Mononuclear cell (primary cell): ENCODE results near the gene DSG2. TPM values are rescaled to one million over a fixed set of nuclear protein-coding genes. Genes with fewer than 3 reads are reported as not detected.
A peak's percentile ranks its signal among the peaks of the same experiment; 100 is the strongest.

Experiments
- H3K27me3 ChIP-seq: 2 replicates; pipeline ENCODE4 v1.6.0; 2011; ENCODE audit warnings: low read length, control low read depth; ENCODE audit not compliant: insufficient read depth
- H3K4me1 ChIP-seq: 2 replicates; pipeline ENCODE4 v1.5.1; 2011; ENCODE audit warnings: mild to moderate bottlenecking, low read length, control low read depth; ENCODE audit not compliant: insufficient read depth
- H3K4me3 ChIP-seq: 2 replicates; pipeline ENCODE4 v1.5.1; 2011; ENCODE audit warnings: mild to moderate bottlenecking, low read length, moderate library complexity
- H3K9me3 ChIP-seq: 2 replicates; pipeline ENCODE4 v1.5.1; 2011; ENCODE audit warnings: low read depth, mild to moderate bottlenecking, control low read depth, low read length
- total RNA-seq: library from RNA; depleted of rRNA; stranded (reverse); fragments of >200 nt; gene quantifications from one replicate; pipeline ENCODE4 v1.2.3, GENCODE V29; 2012

DSG2 gene
- total RNA-seq: 0.21 TPM

DNA sequence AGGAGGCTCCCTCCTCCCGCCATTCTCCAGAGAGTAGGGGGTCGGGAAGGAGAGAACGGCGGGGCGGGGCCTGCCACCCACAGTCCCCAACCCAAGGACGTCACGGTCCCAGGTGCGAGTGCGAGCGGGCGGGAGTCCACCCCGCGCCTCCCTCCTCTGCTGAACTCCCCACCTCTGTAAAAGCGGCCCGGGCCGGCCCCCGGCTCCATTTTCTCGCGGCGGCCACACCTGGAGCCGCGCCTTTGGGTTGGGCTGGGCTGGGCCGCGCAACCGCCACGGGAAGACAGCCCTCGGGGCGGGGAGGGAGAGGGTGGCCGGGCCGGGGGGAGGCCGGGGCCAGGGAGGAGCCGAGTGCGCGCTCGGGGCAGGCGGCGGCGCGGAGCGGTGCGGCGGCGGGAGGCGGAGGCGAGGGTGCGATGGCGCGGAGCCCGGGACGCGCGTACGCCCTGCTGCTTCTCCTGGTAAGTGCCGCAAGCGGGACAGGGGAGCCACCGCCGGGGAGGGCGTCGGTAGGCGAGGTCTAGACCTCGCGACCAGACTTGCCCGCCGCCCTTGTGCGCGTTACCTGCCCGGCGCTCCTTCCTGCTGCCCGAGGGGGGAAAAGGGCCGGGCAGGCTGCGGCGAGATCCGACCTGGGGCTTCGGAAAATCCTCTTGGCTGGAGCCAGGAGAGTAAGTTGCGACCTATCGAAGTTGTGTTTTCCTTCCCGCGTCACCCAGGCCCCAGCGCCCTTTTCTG lies at the start of gene DSG2:
TSS of gene DSG2 (plus strand) at position 342 of the 738 bp plus-strand sequence. CDS start at position 417, 75 bp downstream.
- Histone ChIP-seq H3K4me1 (peaks cover 10% of the 10 kb centered on the region), H3K4me3 (peak within 1 kb of the TSS; percentile 15), H3K27me3 (peaks cover 45% of the 10 kb centered on the region), H3K9me3 (no peaks in the 10 kb centered on the region)

DNA sequence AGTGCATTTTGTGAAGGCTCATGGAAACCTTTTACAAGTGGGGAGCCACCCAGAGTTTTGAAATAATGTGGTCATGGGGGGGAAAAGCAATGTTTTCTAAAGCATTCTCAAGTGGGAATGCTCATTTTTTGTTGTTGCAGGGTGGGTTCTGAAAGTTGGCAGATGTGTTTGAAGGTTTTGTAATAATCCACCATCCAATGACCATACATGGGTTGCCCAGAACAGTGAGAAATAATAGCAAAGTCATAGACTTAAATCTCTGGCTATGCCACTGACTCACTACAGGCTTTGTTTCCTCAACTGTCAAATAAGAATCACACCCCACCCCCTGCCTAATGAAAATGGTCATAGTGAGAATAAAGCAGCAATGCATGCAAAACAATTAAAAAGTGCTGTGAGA lies 47.6 kb upstream of the DSG2 start:
- no peaks in the 10 kb centered on the region for H3K9me3 ChIP-seq
- H3K4me1 ChIP-seq: no peaks in the 10 kb centered on the region
- H3K4me3 ChIP-seq: no peak overlapping the region
- H3K27me3 ChIP-seq: no peaks in the 10 kb centered on the region

DNA sequence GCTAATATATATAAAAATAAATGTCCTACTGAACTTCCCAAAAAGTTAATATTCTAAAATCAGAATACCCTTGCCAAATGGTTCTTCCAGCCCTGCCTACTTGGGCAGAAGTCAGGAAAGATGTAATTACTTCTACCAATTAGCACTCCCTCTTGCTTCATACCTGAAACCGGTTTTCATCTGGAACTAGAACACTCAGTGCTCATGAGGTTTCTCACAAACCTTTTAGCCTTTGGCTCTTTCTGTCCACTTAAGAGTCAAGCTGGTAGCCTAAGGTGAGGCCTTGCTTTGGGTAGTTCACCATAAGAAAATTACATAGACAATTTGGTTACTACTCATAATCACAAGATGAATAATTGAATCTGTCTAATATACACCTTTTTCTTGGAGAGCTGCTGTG lies 46.4 kb upstream of the DSG2 start:
- no peaks in the 10 kb centered on the region for H3K4me1 ChIP-seq
- H3K9me3 ChIP-seq: no peaks in the 10 kb centered on the region
- no peak overlapping the region for H3K4me3 ChIP-seq
- H3K27me3 ChIP-seq: no peaks in the 10 kb centered on the region

DNA sequence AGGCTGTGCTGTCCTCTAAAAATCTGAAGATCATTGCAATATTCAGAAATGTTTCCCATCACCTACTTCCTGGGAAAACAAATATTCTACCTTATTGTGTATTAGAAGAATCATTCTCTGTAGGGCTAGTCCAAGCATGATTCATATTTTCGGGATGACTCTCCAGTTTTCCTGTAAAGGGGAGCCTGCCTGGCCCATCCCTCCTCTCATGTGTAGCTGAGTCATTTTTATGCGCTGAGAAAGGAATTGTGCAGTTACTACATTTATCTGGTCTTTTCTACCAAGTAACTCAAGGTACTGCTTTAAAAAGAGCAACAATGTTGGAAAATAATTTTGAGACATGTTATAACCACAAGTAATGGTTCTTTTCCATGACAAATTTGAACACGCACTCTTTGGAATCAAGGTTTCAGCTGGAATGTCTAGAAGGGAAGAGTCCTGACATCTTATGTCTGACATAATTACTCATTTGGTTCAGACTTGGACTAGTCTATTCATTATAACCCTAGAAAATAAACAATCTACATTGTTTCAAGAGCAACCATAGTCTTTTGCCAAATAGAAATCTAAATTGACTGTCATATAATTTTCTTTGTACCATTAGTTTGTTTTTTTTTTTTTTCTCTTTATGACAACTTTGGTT lies 43.8 kb upstream of the DSG2 start:
- H3K4me1 ChIP-seq: no peaks in the 10 kb centered on the region
- H3K9me3 ChIP-seq: no peaks in the 10 kb centered on the region
- H3K4me3 ChIP-seq: no peak overlapping the region
- H3K27me3 ChIP-seq: no peaks in the 10 kb centered on the region

DNA sequence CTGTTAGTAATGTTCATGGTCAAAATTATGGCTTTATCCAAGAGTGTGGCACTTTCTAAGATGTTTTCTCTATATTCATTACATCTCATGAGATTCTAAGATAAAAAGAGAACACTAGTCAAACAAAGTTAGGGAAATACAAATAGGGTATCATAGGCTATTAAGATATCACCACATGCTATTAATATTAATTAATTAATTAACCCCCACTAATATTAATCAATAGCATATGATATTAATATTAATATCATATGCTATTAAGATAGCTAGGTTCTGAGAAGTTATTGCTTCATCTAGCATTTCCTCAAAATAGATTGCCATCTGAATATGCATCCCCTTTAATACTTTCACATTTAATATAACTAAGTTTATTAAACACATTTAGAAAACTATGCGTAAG lies 28.3 kb upstream of the DSG2 start:
- Histone ChIP-seq H3K27me3 (no peaks in the 10 kb centered on the region), H3K9me3 (no peaks in the 10 kb centered on the region), H3K4me3 (no peak overlapping the region), H3K4me1 (no peaks in the 10 kb centered on the region)

DNA sequence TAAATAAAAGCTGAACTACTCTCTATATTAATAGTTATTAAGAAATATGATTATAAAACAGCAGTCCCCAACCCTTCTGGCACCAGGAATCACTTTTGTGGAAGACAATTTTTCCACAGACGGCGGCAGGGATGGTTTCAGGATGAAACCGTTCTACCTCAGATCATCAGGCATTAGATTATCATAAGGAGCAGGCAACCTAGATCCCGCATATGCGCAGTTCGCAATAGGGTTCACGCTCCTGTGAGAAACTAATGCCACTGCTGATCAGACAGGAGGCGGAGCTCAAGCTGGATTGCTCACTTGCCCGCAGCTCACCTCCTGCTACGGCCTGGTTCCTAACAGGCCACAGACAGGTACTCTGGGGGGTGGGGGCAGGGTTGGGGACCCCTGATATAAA lies 19.3 kb upstream of the DSG2 start:
- Histone ChIP-seq H3K9me3 (no peaks in the 10 kb centered on the region), H3K4me1 (no peaks in the 10 kb centered on the region), H3K27me3 (no peaks in the 10 kb centered on the region), H3K4me3 (no peak overlapping the region)

DNA sequence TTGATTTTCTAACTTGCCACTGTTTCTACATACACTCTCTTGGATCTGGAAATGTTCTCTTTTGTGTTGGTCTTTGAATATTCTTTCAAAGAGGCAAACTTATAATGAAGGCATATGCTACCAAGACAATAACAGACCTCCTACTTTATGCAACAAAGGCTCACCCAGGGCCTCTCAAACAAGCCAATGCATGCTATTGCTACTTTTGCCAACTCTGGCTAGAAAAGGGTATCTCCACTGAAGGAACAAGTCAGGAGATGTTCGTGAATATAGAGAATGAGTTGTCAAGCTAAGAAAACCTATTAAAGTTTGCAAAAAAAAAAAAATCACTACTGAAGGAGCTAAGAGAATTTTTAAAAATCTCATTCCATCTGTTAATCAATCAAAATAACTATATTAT lies 15.9 kb upstream of the DSG2 start:
- H3K27me3 ChIP-seq: no peaks in the 10 kb centered on the region
- H3K9me3 ChIP-seq: no peaks in the 10 kb centered on the region
- H3K4me3 ChIP-seq: no peak overlapping the region
- no peaks in the 10 kb centered on the region for H3K4me1 ChIP-seq

DNA sequence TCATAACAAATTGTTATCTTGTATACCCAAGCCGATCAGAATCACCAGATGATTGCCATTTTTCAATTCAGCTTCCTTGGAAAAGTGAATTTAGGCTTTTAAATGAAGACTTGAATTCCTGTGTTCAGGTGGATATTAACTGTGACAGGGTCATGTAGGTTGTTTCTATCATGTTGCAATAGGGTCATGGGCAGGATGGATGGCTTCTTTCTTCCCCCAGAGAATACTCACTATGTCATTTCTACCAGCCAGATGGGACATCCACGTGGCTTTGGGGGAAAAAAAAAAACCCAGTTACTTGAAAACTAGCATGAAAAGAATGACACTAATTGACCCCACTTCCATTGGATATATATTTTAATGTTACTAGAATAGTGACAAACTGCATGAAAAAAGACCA lies 14.6 kb upstream of the DSG2 start:
- H3K4me1 ChIP-seq: no peaks in the 10 kb centered on the region
- no peak overlapping the region for H3K4me3 ChIP-seq
- no peaks in the 10 kb centered on the region for H3K9me3 ChIP-seq
- H3K27me3 ChIP-seq: no peaks in the 10 kb centered on the region

DNA sequence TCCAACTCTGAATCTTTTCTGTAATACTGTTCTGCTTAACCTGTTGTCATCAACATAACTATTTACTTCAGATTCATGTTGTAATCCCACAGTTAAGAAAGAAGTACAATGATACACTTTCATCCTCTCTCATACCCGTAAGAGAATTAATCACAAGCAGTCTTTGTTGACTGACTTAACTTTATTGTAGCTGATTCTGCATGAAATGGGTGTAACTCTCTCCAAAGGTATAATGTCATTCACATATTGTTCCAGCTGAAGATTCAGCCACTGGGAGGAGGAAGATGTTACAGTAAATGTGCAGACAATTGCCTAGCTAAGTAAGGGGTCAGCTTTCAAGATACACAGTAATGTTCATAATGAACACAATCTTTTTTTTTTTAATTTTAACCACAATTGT lies 13.5 kb upstream of the DSG2 start:
- Histone ChIP-seq H3K27me3 (no peaks in the 10 kb centered on the region), H3K4me1 (no peaks in the 10 kb centered on the region), H3K4me3 (no peak overlapping the region)

DNA sequence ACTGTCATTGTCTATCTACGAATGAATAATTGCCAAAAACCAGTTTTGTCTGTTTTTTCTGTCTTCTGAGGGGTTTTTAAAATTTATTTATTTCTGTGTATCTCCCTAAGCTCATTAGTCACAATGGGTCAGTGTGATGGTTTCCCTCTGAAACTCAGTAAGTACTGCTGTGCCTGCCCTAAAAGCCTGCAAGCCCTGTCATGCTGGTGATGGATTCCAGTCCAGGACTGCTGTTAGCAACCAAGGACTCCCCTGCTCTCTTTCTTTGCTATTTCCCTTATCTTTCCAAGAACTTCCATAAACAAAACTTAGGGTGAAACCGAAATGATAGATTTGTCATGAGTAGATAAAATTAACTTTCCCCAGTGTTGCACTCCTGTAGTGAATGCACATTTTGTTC lies 11.8 kb upstream of the DSG2 start:
- H3K27me3 ChIP-seq: no peaks in the 10 kb centered on the region
- no peaks in the 10 kb centered on the region for H3K4me1 ChIP-seq
- H3K4me3 ChIP-seq: no peak overlapping the region
- H3K9me3 ChIP-seq: no peaks in the 10 kb centered on the region

More for the DNA sequence above, 13.5 kb upstream of the DSG2 start:
- no peaks in the 10 kb centered on the region for H3K9me3 ChIP-seq

DNA sequence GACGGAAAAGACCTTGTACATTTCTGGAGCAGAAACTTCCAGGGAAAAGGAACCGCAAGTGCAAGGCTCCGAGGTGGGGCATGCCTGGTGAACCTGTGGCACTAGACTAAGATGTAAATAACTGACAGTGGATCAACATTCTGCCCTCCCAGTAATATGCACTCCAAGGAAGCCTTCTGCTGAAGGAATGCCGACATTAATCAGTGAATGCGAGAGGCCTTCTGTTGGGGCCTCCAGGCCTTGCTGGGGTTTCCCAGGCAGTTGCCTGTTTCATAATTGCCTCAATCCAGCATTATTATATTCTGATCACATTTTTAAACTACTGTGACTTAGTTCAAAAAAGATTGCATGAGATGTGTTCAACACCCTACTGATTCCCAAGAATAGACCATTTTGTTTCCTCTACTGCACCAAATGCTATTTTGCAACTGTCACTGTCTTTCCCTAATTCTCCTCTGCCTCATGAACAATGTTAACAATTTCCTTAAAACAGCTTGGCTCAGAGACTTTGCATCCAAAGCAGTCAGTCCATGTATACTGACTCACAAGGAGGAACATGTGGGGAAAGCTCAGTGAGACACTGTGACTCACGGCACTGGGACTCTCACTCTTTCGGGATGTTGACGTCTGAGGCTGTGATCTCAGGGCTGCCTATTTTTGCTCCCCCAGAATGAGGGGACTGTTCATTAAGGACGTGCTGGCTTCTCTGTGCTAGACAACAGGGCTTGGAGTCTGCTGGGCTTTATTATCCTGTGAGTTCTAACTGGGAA lies 10.5 kb upstream of the DSG2 start:
- no peaks in the 10 kb centered on the region for H3K4me1 ChIP-seq
- H3K9me3 ChIP-seq: no peaks in the 10 kb centered on the region
- H3K27me3 ChIP-seq: no peaks in the 10 kb centered on the region
- H3K4me3 ChIP-seq: no peak overlapping the region

DNA sequence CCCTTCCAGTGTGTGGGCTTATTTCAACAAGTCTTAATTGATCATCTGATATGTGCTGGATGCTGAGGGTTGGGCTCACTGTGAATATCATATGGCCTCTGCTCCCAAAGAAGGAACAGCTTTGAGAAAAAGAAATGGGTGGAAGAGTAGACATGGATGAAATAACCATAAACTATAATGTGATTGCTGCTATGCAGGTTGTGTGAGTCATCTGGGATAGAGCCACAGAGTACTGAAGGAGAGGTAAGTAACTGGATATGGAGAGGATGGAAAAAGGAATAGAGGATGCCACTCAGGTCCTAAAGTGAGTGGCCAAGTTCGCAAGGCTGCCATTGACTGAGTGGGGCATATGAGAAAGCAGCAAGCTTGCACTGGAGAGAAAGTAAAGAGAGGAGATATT lies 8.7 kb upstream of the DSG2 start:
- Histone ChIP-seq H3K9me3 (no peaks in the 10 kb centered on the region), H3K27me3 (no peaks in the 10 kb centered on the region), H3K4me3 (no peak overlapping the region), H3K4me1 (no peaks in the 10 kb centered on the region)

DNA sequence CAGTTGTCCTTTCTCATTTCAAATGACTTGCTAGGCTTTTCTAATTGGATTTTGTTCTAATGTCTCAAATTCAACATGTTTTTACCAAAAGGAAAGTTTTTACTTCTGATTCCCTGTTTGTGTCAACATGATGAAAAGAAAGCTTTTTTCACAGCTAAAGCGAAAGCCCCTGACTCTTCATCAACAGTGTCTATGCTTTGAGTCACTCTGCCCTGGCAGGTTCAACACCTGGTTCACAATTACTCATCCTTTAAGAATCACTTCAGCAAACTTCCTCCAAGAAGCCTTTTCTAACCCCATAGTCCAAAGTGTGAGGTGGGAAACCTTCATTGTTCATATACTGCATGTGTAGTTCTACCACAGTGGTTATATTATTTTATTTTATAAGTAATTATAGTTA lies 7.6 kb upstream of the DSG2 start:
- Histone ChIP-seq H3K27me3 (no peaks in the 10 kb centered on the region), H3K9me3 (no peaks in the 10 kb centered on the region), H3K4me1 (no peaks in the 10 kb centered on the region), H3K4me3 (no peak overlapping the region)

DNA sequence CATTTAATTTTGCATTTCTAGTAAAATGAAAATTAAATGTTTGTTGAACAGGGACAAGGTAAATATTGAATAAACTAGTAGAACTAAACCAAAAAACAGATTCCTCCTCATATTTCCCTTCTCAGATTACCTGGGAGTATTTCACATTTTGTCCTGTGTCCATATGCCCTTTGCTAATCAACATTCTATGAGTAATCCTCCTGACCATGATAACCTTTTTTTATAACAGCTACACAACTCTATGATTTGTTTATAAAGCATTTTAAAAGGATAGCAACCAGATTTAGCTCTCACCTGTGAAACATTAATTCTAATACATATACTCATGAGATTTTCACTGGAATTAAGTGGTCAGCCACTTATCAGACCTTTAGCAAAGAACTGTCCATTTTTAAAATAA lies 7.1 kb upstream of the DSG2 start:
- no peak overlapping the region for H3K4me3 ChIP-seq

DNA sequence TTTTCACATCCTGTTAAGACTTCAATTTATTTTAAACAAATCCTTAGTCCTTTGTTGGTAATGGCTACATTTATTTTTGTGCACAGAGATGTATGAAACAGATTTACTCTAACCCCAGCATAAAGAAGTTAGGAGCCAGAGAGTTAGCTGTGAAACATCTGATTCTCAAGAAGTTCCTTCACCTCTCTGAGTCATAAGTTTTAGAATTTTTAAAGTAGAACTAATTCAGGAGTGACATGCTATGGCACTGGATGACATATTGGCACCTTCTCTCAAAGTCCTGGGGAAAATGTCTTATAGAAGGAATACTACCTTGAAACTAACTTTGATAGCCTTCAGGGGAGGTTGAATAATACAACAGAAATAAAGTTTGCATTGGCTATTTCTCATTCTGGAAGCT lies 6.4 kb upstream of the DSG2 start:
- Histone ChIP-seq H3K4me1 (no peaks in the 10 kb centered on the region), H3K4me3 (no peak overlapping the region), H3K9me3 (no peaks in the 10 kb centered on the region), H3K27me3 (peaks cover 9% of the 10 kb centered on the region)

More for the DNA sequence above, 7.1 kb upstream of the DSG2 start:
- no peaks in the 10 kb centered on the region for H3K4me1 ChIP-seq
- no peaks in the 10 kb centered on the region for H3K9me3 ChIP-seq
- peaks cover 1% of the 10 kb centered on the region for H3K27me3 ChIP-seq
